HepG2 (cell line): ENCODE measurements around the gene ZNF547. TPM values are rescaled to one million over a fixed set of nuclear protein-coding genes. Genes with fewer than 3 reads are reported as not detected.

ENCODE experiments used
- CBX5 ChIP-seq: sonication (generic); formaldehyde crosslinking; IDR thresholded peaks from 2 replicates; pipeline ENCODE4 v1.4.0; 2020; ENCODE audit warnings: missing genetic modification reagents, borderline replicate concordance
- FOSL1 ChIP-seq: sonication (generic); formaldehyde crosslinking; IDR thresholded peaks from 2 replicates; pipeline ENCODE4 v1.9.0; 2021; ENCODE audit warnings: missing genetic modification reagents, borderline replicate concordance
- IRX3 ChIP-seq: sonication (generic); formaldehyde crosslinking; IDR thresholded peaks from 2 replicates; pipeline ENCODE4 v1.8.1; 2023; ENCODE audit warnings: mild to moderate bottlenecking, low read depth, missing genetic modification reagents, borderline replicate concordance
- MTA1 ChIP-seq: sonication (generic); formaldehyde crosslinking; IDR thresholded peaks from 2 replicates; pipeline ENCODE4 v1.4.0; 2020; ENCODE audit warnings: missing genetic modification reagents, mild to moderate bottlenecking, borderline replicate concordance
- PBX3 ChIP-seq: sonication (generic); formaldehyde crosslinking; IDR thresholded peaks from 2 replicates; pipeline ENCODE4 v1.8.1; 2023; ENCODE audit warnings: missing genetic modification reagents, inconsistent platforms, borderline replicate concordance
- PCBP1 ChIP-seq: fragments of 200-400 bp; formaldehyde crosslinking; IDR thresholded peaks from 2 replicates; pipeline ENCODE4 v1.6.1; 2017; ENCODE audit warnings: mild to moderate bottlenecking, low read depth, low read length, borderline replicate concordance
- RCOR2 ChIP-seq: IDR thresholded peaks from 2 replicates; pipeline ENCODE4 v1.6.1; 2016; ENCODE audit warnings: missing biosample characterization, missing genetic modification reagents
- SNAI1 ChIP-seq: sonication (generic); formaldehyde crosslinking; IDR thresholded peaks from 2 replicates; pipeline ENCODE4 v1.5.0; 2020; ENCODE audit warnings: mild to moderate bottlenecking, missing genetic modification reagents, borderline replicate concordance
- SP5 ChIP-seq: IDR thresholded peaks from 2 replicates; pipeline ENCODE4 v1.6.1; 2016; ENCODE audit warnings: low read depth, borderline replicate concordance
- TBX2 ChIP-seq: sonication (generic); formaldehyde crosslinking; IDR thresholded peaks from 2 replicates; pipeline ENCODE4 v1.5.0; 2020; ENCODE audit warnings: missing genetic modification reagents, mild to moderate bottlenecking, borderline replicate concordance
- TSC22D2 ChIP-seq: sonication (generic); formaldehyde crosslinking; IDR thresholded peaks from 2 replicates; pipeline ENCODE4 v1.5.1; 2020; ENCODE audit warnings: missing genetic modification reagents, mild to moderate bottlenecking, borderline replicate concordance
- ZMYM2 ChIP-seq: sonication (generic); formaldehyde crosslinking; IDR thresholded peaks from 2 replicates; pipeline ENCODE4 v1.8.0; 2022; ENCODE audit warnings: mild to moderate bottlenecking, missing genetic modification reagents
- ZNF367 ChIP-seq: sonication (generic); formaldehyde crosslinking; IDR thresholded peaks from 2 replicates; pipeline ENCODE4 v1.4.0; 2020; ENCODE audit warnings: missing genetic modification reagents, borderline replicate concordance
- ZNF619 ChIP-seq: sonication (generic); formaldehyde crosslinking; IDR thresholded peaks from 2 replicates; pipeline ENCODE4 v1.4.0; 2020; ENCODE audit warnings: mild to moderate bottlenecking, missing genetic modification reagents
- ZNF737 ChIP-seq: sonication (generic); formaldehyde crosslinking; IDR thresholded peaks from 2 replicates; pipeline ENCODE4 v1.5.0; 2020; ENCODE audit warnings: missing genetic modification reagents, mild to moderate bottlenecking, borderline replicate concordance
- ZNF776 ChIP-seq: sonication (generic); formaldehyde crosslinking; IDR thresholded peaks from 2 replicates; pipeline ENCODE4 v1.4.0; 2020; ENCODE audit warnings: mild to moderate bottlenecking, missing genetic modification reagents
- ZNF841 ChIP-seq: sonication (generic); formaldehyde crosslinking; IDR thresholded peaks from 2 replicates; pipeline ENCODE4 v1.8.1; 2023; ENCODE audit warnings: missing genetic modification reagents, borderline replicate concordance
- polyA plus RNA-seq, 8 experiments: library from polyadenylated mRNA; depleted of rRNA in 3 of 8; stranded (reverse) in 7 of 8; unstranded in 1 of 8; fragments of >200 nt; fragmentation: Illumina TruSeq in 4 of 8; extraction: Trizol in 4 of 8; gene quantifications; 2 replicates each; pipeline versions ENCODE4 v1.2.1 to v1.2.3, GENCODE V29; 2011 to 2016; ENCODE audit warnings: low read depth in 4 of 8, missing spikeins in 1 of 8, mixed read lengths in 1 of 8; ENCODE audit not compliant: insufficient read depth in 1 of 8
- total RNA-seq, 5 experiments: library from RNA; depleted of rRNA; stranded (reverse); fragments of >200 nt; fragmentation: Illumina TruSeq; extraction: Trizol; gene quantifications; 2 replicates each; pipeline ENCODE4 v1.2.3, GENCODE V29; 2016; ENCODE audit warnings: low read depth in 1 of 5
- TF ChIP-seq, protein P1 (sequence below): sonication (generic); formaldehyde crosslinking; IDR thresholded peaks from 2 replicates; pipeline ENCODE4 v1.5.0; 2020; ENCODE audit warnings: mild to moderate bottlenecking, missing genetic modification reagents
- TF ChIP-seq, protein P2 (sequence below): sonication (generic); formaldehyde crosslinking; IDR thresholded peaks from 2 replicates; pipeline ENCODE4 v1.4.0; 2020; ENCODE audit warnings: missing genetic modification reagents
- TF ChIP-seq, protein P3 (sequence below): sonication (generic); formaldehyde crosslinking; IDR thresholded peaks from 2 replicates; pipeline ENCODE4 v1.9.0; 2022; ENCODE audit warnings: missing genetic modification reagents, mild to moderate bottlenecking, borderline replicate concordance
- TF ChIP-seq, protein P4 (sequence below): sonication (generic); formaldehyde crosslinking; IDR thresholded peaks from 2 replicates; pipeline ENCODE4 v1.4.0; 2020; ENCODE audit warnings: missing genetic modification reagents, mild to moderate bottlenecking, borderline replicate concordance

Gene ZNF547
- total and polyA plus RNA-seq, 2 of the 13 experiments (the other 11 are each of a cell fraction or from before 2014, with no cell fraction given) = 2.0 to 2.6 TPM

GRCh38 chr19:57362997-57363687, at the start of gene ZNF547, which contains the start of gene TRAPPC2B (continued):
- TF ChIP-seq PCBP1 (0 out of 2 replicates have a peak, but pooled peaks have one; percentile 69), ZMYM2 (CRISPR knock-in tag) (peak; percentile 90), ZNF841 (CRISPR knock-in tag) (no peak; the same call in 1 of the 2 replicates), ZNF367 (CRISPR knock-in tag) (no peak), RCOR2 (0 out of 2 replicates have a peak, but pooled peaks have one; percentile 54), TBX2 (CRISPR knock-in tag) (peak; percentile 71), ZNF619 (CRISPR knock-in tag) (no peak), CBX5 (CRISPR knock-in tag) (peak; percentile 59; the same call in 1 of the 2 replicates), SNAI1 (CRISPR knock-in tag) (no peak), FOSL1 (CRISPR knock-in tag) (no peak), SP5 (CRISPR knock-in tag) (0 out of 2 replicates have a peak, but pooled peaks have one; percentile 11), IRX3 (CRISPR knock-in tag) (no peak), PBX3 (CRISPR knock-in tag) (no peak), TSC22D2 (CRISPR knock-in tag) (no peak), ZNF776 (CRISPR knock-in tag) (no peak), MTA1 (CRISPR knock-in tag) (peak; percentile 58; the same call in 1 of the 2 replicates), ZNF737 (CRISPR knock-in tag) (no peak)
- TF ChIP-seq, protein P1, sequence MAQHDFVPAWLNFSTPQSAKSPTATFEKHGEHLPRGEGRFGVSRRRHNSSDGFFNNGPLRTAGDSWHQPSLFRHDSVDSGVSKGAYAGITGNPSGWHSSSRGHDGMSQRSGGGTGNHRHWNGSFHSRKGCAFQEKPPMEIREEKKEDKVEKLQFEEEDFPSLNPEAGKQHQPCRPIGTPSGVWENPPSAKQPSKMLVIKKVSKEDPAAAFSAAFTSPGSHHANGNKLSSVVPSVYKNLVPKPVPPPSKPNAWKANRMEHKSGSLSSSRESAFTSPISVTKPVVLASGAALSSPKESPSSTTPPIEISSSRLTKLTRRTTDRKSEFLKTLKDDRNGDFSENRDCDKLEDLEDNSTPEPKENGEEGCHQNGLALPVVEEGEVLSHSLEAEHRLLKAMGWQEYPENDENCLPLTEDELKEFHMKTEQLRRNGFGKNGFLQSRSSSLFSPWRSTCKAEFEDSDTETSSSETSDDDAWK (CRISPR knock-in tag) = no peak
- TF ChIP-seq, protein P2, sequence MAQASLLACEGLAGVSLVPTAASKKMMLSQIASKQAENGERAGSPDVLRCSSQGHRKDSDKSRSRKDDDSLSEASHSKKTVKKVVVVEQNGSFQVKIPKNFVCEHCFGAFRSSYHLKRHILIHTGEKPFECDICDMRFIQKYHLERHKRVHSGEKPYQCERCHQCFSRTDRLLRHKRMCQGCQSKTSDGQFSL (CRISPR knock-in tag) = peak; percentile 86
- TF ChIP-seq, protein P3, sequence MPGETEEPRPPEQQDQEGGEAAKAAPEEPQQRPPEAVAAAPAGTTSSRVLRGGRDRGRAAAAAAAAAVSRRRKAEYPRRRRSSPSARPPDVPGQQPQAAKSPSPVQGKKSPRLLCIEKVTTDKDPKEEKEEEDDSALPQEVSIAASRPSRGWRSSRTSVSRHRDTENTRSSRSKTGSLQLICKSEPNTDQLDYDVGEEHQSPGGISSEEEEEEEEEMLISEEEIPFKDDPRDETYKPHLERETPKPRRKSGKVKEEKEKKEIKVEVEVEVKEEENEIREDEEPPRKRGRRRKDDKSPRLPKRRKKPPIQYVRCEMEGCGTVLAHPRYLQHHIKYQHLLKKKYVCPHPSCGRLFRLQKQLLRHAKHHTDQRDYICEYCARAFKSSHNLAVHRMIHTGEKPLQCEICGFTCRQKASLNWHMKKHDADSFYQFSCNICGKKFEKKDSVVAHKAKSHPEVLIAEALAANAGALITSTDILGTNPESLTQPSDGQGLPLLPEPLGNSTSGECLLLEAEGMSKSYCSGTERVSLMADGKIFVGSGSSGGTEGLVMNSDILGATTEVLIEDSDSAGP (CRISPR knock-in tag) = peak; percentile 99
- TF ChIP-seq, protein P4, sequence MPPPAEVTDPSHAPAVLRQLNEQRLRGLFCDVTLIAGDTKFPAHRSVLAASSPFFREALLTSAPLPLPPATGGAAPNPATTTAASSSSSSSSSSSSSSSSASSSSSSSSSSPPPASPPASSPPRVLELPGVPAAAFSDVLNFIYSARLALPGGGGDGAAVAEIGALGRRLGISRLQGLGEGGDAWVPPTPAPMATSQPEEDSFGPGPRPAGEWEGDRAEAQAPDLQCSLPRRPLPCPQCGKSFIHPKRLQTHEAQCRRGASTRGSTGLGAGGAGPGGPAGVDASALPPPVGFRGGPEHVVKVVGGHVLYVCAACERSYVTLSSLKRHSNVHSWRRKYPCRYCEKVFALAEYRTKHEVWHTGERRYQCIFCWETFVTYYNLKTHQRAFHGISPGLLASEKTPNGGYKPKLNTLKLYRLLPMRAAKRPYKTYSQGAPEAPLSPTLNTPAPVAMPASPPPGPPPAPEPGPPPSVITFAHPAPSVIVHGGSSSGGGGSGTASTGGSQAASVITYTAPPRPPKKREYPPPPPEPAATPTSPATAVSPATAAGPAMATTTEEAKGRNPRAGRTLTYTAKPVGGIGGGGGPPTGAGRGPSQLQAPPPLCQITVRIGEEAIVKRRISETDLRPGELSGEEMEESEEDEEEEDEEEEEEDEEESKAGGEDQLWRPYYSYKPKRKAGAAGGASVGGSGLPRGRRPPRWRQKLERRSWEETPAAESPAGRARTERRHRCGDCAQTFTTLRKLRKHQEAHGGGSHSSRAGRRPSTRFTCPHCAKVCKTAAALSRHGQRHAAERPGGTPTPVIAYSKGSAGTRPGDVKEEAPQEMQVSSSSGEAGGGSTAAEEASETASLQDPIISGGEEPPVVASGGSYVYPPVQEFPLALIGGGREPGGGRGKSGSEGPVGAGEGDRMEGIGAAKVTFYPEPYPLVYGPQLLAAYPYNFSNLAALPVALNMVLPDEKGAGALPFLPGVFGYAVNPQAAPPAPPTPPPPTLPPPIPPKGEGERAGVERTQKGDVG (CRISPR knock-in tag) = no peak
